Stimulated activated CD8-positive, alpha-beta memory T cell treated with anti-CD3 and anti-CD28 coated beads, Interleukin-7, amount 100 ng/mL, for 1 hour (primary cell): ENCODE measurements around the gene ITCH.

Experiments
- DNase-seq, 2 donors: peaks; one replicate each; pipeline ENCODE4 v3.0.0-alpha.2; 2020; ENCODE audit warnings: low read depth in 2 of 2

ITCH gene

GRCh38 chr20:34549291-34549928, 186.3 kb downstream of the ITCH start:
- DNase-seq = no peak

GRCh38 chr20:34549929-34550305, 186.8 kb downstream of the ITCH start:
- DNase-seq = no peak

GRCh38 chr20:34552569-34552968, 189.5 kb downstream of the ITCH start:
- no peak for DNase-seq

DNA sequence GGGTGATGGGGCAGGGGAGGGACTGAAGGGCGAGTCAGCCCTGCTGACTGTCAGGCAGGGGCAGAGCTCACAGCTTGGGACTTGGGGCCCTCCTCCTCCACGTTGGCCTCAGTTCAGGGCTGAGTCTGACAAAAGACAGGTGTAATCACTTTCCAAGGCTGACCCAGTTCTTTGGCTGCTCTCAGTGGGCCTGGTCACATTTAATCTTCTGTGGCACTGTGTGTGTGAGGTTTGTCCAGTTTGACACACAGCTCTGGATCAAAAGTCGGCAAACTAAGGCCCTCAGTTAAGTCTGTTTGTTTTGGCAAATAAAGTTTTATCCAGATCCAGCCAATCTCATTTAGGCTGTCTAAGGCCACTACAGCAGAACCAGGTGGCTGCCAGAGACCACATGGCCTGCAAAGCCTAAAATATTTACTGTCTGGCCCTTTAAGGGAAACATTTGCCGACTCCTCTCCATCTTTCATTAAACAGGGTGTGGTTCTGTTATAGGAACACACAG, 190.3 kb downstream of the ITCH start:
- no peak for DNase-seq

- no peak for DNase-seq
Observed at GRCh38 chr20:34557936-34558319, 194.9 kb downstream of the ITCH start.

- DNase-seq = peak; percentile 88
Observed at GRCh38 chr20:34558320-34559218, 195.5 kb downstream of the ITCH start, which contains the start of gene MAP1LC3A. Gene MAP1LC3A (plus strand): TSS chr20:34558718. CDS start chr20:34558869, 151 bp downstream.

GRCh38 chr20:34559311-34560140, 196.5 kb downstream of the ITCH start:
- no peak for DNase-seq

DNA sequence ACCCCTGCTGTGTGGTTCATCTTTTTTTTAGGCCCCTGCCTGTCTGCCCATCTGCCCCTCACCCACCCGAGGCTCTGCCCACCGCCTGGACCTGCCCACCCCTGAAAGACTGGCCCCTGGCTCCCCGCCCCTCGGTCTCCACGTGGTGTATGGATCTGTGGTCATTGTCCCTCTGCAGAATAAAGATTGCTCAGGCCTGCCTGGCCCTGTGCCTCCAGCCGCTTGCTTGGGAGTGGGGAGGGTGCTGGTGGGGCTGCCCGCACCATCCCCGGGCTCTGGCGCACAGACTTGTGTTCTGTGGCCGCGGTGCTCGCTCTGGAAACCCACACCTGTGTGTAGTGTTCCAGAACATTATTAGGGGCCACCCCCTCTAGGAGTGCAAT, 197.1 kb downstream of the ITCH start:
- DNase-seq = no peak

GRCh38 chr20:34560614-34561013, 197.5 kb downstream of the ITCH start:
- no peak for DNase-seq
